ENCODE results near the gene ABHD16A. TPM values are rescaled to one million over a fixed set of nuclear protein-coding genes. Genes with fewer than 3 reads are reported as not detected.

ABHD16A gene
- total RNA-seq, 6 donors from 2014 or later = 42.1 to 62.5 (median 51.6) TPM

GRCh38 chr6:31676904-31677303 lies 26.2 kb downstream of the ABHD16A start:
- Histone ChIP-seq H3K4me1 (peaks cover 12 to 17% (median 14%) of the 10 kb centered on the region in 4 donors), H3K36me3 (peaks cover 2 to 26% (median 17%) of the 10 kb centered on the region in 4 donors), H3K27ac (no peak overlapping the region), H3K4me3 (no peak overlapping the region), H3K27me3 (no peaks in the 10 kb centered on the region), H3K9me3 (no peaks in the 10 kb centered on the region)
- ATAC-seq (ENCODE audit: low FRiP score in 2 of 2) = no peak
- no peak for DNase-seq
- WGBS, 2 donors = 75 to 80% methylated on average over 6 of the region's 6 CpGs
- TF ChIP-seq, protein P1, sequence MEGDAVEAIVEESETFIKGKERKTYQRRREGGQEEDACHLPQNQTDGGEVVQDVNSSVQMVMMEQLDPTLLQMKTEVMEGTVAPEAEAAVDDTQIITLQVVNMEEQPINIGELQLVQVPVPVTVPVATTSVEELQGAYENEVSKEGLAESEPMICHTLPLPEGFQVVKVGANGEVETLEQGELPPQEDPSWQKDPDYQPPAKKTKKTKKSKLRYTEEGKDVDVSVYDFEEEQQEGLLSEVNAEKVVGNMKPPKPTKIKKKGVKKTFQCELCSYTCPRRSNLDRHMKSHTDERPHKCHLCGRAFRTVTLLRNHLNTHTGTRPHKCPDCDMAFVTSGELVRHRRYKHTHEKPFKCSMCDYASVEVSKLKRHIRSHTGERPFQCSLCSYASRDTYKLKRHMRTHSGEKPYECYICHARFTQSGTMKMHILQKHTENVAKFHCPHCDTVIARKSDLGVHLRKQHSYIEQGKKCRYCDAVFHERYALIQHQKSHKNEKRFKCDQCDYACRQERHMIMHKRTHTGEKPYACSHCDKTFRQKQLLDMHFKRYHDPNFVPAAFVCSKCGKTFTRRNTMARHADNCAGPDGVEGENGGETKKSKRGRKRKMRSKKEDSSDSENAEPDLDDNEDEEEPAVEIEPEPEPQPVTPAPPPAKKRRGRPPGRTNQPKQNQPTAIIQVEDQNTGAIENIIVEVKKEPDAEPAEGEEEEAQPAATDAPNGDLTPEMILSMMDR (IDR thresholded peaks at IDR 0.05) = no peak
- TF ChIP-seq EP300 (IDR thresholded peaks at IDR 0.05) (no peak), POLR2A (IDR thresholded peaks at IDR 0.05) (no peak), POLR2AphosphoS5 (IDR thresholded peaks at IDR 0.05) (no peak)

DNA sequence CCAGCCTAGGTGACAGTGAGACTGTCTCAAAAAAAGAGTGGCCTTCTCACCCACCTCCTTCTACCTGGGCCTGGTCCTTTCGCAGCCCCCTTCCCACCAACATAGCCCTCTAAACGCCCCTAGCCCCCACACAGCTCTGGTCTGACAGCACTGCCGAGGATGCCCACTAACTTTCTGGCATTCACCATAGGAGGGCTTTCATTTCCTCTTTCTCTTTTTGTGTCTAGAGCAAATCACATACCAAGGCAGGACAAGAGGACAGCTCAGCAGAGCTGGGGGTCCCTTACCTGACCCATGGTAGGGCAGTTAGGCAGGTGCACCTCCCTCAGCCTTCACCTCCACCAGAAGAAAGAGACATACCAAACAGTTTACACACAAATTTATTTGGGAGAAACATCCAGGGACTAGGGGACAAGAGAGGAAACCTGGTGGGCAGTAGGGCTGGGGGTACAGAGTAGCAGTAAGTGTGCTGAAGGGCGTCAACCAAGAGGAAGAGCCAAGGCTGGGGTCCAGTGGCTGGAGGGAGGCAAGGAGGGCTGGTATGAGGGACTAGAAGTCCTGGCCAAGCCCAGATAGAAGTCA lies 26.7 kb downstream of the ABHD16A start:
- TF ChIP-seq, protein P1 (IDR thresholded peaks at IDR 0.05) = no peak
- TF ChIP-seq POLR2AphosphoS5 (IDR thresholded peaks at IDR 0.05) = no peak
- TF ChIP-seq POLR2A (IDR thresholded peaks at IDR 0.05) = no peak
- TF ChIP-seq EP300 (IDR thresholded peaks at IDR 0.05) = no peak
- Histone ChIP-seq H3K9me3 (no peaks in the 10 kb centered on the region), H3K27ac (no peak overlapping the region)

GRCh38 chr6:31669676-31670075 lies 33.4 kb downstream of the ABHD16A start, which contains the start of gene LY6G5B:
Gene LY6G5B (plus strand): TSS chr6:31669976. CDS start chr6:31670951, 975 bp downstream.
- peaks cover 9 to 31% (median 13%) of the 10 kb centered on the region in 4 donors for H3K4me1 ChIP-seq
- ATAC-seq (ENCODE audit: low FRiP score in 2 of 2) (no peak), DNase-seq (no peak)
- no peaks in the 10 kb centered on the region for H3K27me3 ChIP-seq
- TF ChIP-seq POLR2AphosphoS5 (IDR thresholded peaks at IDR 0.05) (no peak), POLR2A (IDR thresholded peaks at IDR 0.05) (no peak), EP300 (IDR thresholded peaks at IDR 0.05) (no peak)
- TF ChIP-seq, protein P1 (IDR thresholded peaks at IDR 0.05) = no peak
- H3K9me3 ChIP-seq = no peaks in the 10 kb centered on the region
- H3K4me3 ChIP-seq = no peak within 1 kb of the TSS
- H3K36me3 ChIP-seq = peaks cover 35 to 74% (median 65%) of the 10 kb centered on the region in 4 donors
- no peak within 1 kb of the TSS for H3K27ac ChIP-seq
- WGBS, 2 donors = 83 to 88% methylated on average over 8 of the region's 8 CpGs

More for the DNA sequence above, 26.7 kb downstream of the ABHD16A start:
- Histone ChIP-seq H3K4me1 (peaks cover 7 to 12% (median 11%) of the 10 kb centered on the region in 4 donors), H3K4me3 (no peak overlapping the region), H3K27me3 (no peaks in the 10 kb centered on the region), H3K36me3 (peaks cover 5 to 31% (median 22%) of the 10 kb centered on the region in 4 donors)
- 73 to 84% methylated on average over 4 of the region's 4 CpGs for whole genome bisulfite sequencing, 2 donors
- ATAC-seq (ENCODE audit: low FRiP score in 2 of 2) (no peak), DNase-seq (no peak)

- ATAC-seq (ENCODE audit: low FRiP score in 2 of 2) = no peak
- 2 to 5% methylated on average over 15 of the region's 15 CpGs for WGBS, 2 donors
- peaks cover 25 to 60% (median 38%) of the 10 kb centered on the region in 4 donors for H3K4me1 ChIP-seq
- H3K27ac ChIP-seq = peak overlapping the region; percentile 95 to 98 (median 97)
- peak overlapping the region; percentile 22 to 96 (median 84) for H3K4me3 ChIP-seq
- peaks cover 29 to 64% (median 51%) of the 10 kb centered on the region in 4 donors for H3K36me3 ChIP-seq
- no peak for DNase-seq
- no peak for TF ChIP-seq POLR2AphosphoS5 (IDR thresholded peaks at IDR 0.05)
- no peak for TF ChIP-seq EP300 (IDR thresholded peaks at IDR 0.05)
- no peak for TF ChIP-seq POLR2A (IDR thresholded peaks at IDR 0.05)
- TF ChIP-seq, protein P1 (IDR thresholded peaks at IDR 0.05) = no peak
- no peaks in the 10 kb centered on the region for H3K27me3 ChIP-seq
- H3K9me3 ChIP-seq = no peaks in the 10 kb centered on the region
Measured at GRCh38 chr6:31666337-31666965, 36.7 kb downstream of the ABHD16A start.

Data from upper lobe of left lung (tissue), 6 donors.